AG09309 (cell line): ENCODE data around the gene SLF1.
"Not testable (repeated sequence)": the region's sequence is repeated elsewhere in the genome, so short reads cannot be mapped to it uniquely, and the experiment has no call there.

ENCODE experiments used
- DNase-seq: peaks from one replicate; pipeline ENCODE4 v3.0.0-alpha.2; 2010; ENCODE audit warnings: low read depth
- H3K4me3 ChIP-seq: 2 replicates; pipeline ENCODE4 v1.5.1; 2011; ENCODE audit warnings: mild to moderate bottlenecking, low read depth, low read length, moderate library complexity; ENCODE audit not compliant: control insufficient read depth
- CTCF ChIP-seq: IDR thresholded peaks from 2 replicates; pipeline ENCODE4 v1.5.1; 2011; ENCODE audit warnings: mild to moderate bottlenecking, low read depth, low read length, inconsistent platforms; ENCODE audit not compliant: insufficient read depth, control insufficient read depth; ENCODE audit errors: missing control alignments

SLF1 gene

DNA sequence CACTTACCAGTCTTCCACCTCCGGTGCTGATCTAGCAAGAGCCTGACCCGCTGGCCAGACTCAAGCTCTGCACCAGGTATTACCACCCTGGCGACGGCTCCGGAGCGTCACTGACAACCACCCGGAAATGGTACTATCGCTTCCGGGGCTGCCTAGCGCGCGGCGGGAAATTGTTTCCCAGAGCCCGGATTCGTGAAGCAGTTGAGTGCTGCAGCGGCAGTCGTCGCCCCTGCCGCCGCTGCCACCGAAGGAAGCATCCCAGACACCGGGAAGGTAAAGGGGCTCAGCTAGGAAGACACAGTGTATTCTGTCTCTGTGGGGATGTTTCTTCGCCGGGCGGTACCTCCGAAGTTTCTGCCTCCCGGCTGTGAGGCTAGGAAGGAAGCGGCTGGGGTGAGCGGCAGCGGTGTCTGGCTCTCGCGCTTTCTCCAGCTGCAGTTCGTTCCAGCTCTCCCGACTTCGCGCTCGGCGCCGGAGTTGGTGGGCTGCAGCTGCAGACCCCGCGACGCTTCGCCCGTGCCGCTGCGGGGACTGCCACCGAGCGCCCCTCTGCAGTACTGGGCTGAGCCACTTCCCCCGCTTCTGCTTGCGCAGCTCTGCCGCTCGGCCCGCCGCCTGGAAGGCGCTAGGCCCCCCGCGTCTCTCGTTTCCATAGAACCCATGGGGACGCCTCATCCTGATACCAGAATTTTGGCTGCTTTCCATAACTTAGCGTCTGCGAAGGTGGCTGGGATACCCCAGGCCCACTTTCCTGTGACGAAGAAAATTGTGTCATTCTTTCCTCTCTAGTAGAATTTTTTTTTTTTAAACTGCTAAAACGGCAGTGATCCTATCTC, at the start of gene SLF1, which contains the start of gene KIAA0825:
Gene SLF1, plus strand, starts transcription at position 177 of the 836 bp plus-strand sequence. CDS start 10,142 bp downstream, outside the sequence.
Gene KIAA0825, minus strand, starts transcription at position 112 of the 836 bp plus-strand sequence. CDS start 81,478 bp downstream, outside the sequence.
- peak within 1 kb of the TSS; percentile 85 for H3K4me3 ChIP-seq
- DNase-seq, result peak; percentile 40
- TF ChIP-seq CTCF, result no peak

DNA sequence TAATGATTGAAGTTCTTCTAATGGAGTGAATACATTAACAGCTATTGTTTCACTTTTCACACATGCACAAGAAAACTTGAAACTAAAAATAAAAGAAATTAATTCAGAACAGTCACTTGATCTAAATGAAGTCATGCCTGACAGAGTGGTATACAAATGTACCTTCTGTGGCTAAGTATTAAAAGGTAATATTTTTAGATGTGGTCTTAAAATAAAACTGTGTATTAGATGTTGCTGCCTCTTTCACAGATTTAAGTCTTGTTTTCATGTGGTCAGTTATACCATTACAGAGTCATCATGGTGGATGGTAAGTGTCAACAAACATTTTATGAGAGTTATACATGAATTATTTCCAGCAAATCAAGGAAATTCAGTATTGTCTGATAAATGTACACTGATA, 47.1 kb upstream of the SLF1 start:
- H3K4me3 ChIP-seq, result no peak overlapping the region
- TF ChIP-seq CTCF, result no peak
- DNase-seq, result no peak

DNA sequence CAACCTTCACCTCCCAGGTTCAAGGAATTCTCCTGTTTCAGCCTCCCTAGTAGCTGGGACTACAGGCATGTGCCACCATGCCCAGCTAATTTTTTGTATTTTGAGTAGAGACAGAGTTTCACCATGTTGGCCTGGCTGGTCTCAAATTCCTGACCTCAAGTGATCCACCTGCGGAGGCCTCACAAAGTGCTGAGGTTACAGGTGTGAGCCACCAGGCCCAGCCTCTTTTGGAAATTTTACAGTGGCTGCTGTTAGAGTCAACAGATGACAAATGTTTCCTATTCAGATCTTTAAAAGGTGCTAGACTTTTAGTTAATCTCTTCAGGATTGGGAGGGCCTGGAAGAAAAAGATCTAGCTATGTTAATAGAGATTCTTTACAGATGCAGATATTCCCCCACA, 45.1 kb upstream of the SLF1 start:
- H3K4me3 ChIP-seq, DNase-seq: not testable (repeated sequence)

DNA sequence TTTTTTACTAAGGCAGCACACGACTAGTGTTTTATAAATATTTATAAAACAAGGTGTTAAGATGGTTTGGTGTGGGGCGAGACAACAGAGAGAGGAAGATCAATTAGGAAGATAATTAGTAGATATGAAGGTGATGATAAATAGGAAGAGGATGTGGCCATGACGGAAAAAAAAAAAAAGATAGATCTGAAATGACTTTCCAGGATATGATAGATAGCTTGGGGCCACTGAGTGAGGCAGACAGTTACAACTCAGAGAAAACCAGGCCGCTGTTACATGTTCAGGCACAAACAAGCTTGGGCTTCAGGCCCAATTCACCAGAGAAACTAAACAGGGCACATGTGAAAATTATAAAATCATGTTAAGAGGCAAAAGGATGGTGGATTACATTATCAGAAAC, 43.3 kb upstream of the SLF1 start:
- TF ChIP-seq CTCF, result no peak
- H3K4me3 ChIP-seq, result no peak overlapping the region
- DNase-seq, result no peak

DNA sequence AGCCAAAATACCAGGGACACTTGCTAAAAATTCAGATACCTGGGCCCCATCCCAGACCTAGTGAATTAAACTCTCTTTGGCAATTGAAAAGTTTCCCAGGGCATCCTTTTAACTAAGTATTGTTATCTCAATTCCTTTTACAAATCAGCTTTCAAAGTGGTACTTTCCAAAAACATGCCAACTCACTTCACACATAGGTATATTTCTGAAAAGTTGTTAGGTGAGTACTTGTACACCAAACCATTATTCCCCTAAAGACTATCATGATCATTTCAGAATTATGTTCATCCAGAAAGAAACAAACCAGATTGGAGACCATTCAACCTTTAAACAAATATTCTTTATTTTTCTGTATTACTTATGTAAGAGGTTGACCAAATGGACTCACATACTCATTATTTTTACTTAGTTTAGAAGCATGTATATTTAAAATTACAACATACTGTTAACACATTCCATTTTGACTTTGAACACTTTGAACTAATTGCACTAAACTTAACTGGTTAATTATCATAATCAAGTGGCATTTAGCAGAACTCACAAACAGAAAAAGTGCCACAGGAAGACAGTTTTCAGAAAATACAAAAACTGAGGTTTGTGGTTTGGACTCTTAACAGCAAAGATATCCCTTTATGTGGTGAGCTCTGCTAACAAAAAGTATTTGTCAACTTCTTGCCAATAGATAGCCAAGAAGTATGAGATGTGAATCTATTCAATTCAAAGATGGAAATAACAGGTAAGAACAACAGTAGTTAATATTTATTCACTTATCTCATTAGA, 40.8 kb upstream of the SLF1 start:
- TF ChIP-seq CTCF, result no peak
- H3K4me3 ChIP-seq, result no peak overlapping the region
- no peak for DNase-seq

DNA sequence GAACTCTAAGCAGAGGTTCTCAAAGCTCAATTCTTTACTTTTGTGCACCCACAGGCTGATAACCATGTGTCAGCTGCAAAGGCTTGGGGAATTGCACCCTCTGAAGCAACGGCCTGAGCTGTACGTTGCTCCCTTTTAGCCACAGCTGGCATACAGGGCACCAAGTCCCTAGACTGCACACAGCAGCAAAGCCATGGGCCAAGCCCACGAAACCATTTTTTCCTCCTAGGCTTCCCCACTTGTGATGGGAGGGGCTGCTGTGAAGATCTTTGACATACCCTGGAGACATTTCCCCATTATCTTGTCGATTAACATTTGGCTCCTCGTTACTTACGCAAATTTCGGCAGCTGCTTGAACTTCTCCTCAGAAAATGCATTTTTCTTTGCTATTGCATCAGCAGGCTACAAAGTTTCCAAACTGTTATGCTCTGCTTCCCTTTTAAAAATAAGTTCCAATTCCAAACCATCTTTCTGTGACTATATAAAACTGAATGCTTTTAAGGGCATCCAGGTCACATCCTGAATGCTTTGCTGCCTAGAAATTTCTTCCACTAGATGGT, 23.1 kb upstream of the SLF1 start:
- no peak for DNase-seq
- no peak for TF ChIP-seq CTCF
- H3K4me3 ChIP-seq, result no peak overlapping the region
